ENCODE data around the gene STK35. TPM values are rescaled to one million over a fixed set of nuclear protein-coding genes. Genes with fewer than 3 reads are reported as not detected.

Gene STK35
- total RNA-seq, 1 donor from 2014 or later: 18.5 TPM

DNA sequence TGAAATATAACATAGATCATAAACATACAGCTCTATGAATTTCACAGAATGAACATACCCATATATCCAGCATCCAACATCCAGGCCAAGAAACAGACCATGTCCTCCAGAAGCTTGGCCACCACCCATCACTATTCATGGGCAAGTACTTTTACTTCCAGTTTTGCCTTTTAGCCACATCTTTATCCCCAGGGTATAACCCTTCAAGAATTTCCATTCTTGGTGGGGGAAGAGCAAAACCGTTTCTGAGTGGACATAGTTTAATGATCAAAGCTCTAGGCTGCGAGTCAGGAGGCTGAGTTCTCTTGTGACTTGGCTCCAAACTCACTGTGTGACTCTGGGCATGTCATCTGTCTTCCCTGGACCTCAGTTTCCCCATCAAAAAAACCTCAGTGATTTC is 78.3 kb downstream of the STK35 start:
- intact Hi-C loops (cut with micrococcal nuclease): loop anchor here (10.0 kb wide), 1 partner anchor 65 kb away; no protein-coding TSS in a partner anchor

DNA sequence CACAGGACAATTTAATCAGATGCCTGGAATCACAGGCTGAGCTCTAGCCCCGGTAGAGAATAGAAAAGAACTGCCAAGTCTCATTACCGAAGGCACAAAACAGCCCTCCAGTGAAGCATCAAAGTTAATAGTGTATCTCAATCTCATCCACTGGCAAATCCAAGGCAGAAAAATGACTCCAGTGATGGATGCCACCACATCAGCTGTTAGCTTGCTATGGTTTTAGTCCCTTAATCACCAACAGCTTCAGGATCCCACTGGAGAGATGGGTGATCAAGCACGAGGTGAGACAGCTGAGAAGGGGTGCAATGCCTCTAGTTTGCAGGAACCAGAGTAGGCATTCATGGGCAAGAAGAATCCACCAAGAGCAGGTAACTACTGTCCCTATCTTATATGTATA is 81.8 kb downstream of the STK35 start:
- intact Hi-C loops (cut with micrococcal nuclease): loop anchor here (10.0 kb wide), 1 partner anchor 61 kb away; no protein-coding TSS in a partner anchor

DNA sequence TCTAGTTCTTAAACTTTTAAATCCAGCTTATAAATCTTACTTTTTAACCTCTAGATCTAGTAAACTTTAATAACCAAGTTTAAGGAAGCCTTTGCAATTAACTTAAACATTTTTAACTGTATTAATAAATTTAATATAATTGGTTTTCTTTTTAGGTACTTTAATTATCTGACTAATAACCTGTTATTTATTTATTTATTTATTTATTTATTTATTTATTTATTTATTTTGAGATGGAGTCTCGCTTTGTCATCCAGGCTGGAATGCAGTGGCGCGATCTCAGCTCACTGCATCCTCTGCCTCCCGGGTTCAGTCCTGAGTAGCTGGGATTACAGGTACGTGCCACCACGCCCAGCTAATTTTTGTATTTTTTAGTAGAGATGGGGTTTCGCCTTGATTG is 83.3 kb downstream of the STK35 start:
- intact Hi-C loops (cut with micrococcal nuclease): loop anchor here (10.0 kb wide), 1 partner anchor 60 kb away; no protein-coding TSS in a partner anchor

DNA sequence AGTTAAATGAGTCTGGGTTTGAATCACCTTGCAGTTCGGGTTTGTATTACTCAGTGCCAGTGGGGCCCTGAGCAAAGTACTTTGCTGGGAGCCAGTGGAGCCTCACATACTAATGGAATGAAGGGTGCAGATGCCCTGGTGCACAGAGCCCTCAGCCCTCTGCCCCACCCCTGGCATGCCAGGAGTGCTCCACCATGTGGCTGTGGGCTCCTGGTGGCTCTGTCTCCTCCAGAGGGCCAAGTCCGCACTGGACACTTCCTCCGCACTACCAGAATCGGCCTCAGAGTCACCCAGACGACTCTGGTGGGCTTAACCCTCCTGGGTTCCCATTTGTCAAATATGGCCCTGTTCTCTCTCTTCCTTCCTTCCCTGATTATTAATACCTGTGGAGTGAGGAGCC is 94.0 kb downstream of the STK35 start:
- intact Hi-C loops (cut with micrococcal nuclease): no loop called here

DNA sequence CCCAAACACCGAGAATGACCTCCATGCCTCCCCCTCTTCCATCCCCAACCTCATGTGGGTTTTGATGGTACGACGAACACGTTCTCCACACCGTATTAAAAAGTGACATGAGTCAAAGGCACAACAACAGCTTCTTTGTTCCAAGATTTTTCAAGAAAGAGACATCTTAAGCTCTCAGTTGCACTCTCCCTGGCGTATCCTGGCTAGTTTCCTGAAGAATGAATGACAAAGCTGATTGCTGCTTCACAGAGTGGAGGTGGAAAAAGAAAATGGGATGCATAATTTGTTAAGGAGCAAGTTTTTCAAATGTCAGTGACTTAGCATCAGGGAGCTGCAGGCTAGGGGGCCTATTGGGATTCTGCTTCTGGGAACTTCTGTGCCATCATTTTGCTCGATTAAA is 95.5 kb downstream of the STK35 start:
- intact Hi-C loops (cut with micrococcal nuclease): no loop called here

Other genes starting within 250 kb of the STK35 start
- not detected in 2 replicates for gene SIRPA, start 206.4 kb upstream of the STK35 start, total RNA-seq
- not detected in 2 replicates for gene PDYN, start 107.8 kb upstream of the STK35 start, total RNA-seq
- gene TGM3, start 194.2 kb downstream of the STK35 start, total RNA-seq: not detected in 2 replicates